ENCODE results near the gene BCL2.

BCL2 gene

DNA sequence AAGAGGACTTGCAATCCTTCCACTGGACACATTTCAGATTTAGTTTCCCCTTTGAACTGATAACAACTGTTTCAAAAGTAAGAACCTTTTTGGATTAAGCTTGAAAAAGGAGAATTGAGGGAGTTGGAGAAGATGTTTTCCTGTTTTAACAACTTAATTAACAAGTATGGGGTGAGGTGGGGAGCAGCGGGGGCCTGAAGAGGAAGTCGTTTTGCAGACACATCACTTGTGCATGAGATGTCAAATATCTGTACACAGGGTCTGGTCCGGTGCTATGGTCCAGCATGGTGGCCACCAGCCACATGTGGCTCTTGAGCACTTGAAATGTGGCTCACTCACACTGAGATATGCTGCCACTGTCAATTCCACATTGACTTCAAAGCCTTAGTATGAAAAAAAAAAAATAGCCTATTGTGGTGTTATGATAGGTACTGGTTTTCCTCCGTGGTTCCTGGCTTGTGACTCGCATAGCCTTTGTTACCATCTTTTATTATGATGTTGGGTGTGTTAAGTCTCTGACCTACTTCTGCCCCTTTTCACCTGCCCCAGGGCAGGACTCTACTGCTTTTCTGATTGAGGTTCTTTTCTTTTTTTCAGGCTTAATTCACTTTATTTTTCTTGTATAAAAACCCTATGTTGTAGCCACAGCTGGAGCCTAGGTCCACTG, 205.5 kb downstream of the BCL2 start:
- DNase-seq (no peak), ATAC-seq (ENCODE audit: insufficient read depth, low read depth) (peak; percentile 61)
- peak overlapping the region; percentile 65 for H3K27ac ChIP-seq (ENCODE audit: low read length)

GRCh38 chr18:63112706-63113105, 206.9 kb downstream of the BCL2 start:
- H3K79me2 ChIP-seq (ENCODE audit: insufficient read depth, low read length) = no peaks in the 10 kb centered on the region
- no peaks in the 10 kb centered on the region for H3K36me3 ChIP-seq (ENCODE audit: insufficient read depth, low read length)
- no peak for ATAC-seq (ENCODE audit: insufficient read depth, low read depth)
- H3K9ac ChIP-seq (ENCODE audit: low read depth, low read length) = no peak overlapping the region
- DNase-seq = no peak
- no peak overlapping the region for H3K4me3 ChIP-seq (ENCODE audit: low read depth in 1 of 2, low read length in 2 of 2)
- H2AFZ ChIP-seq (ENCODE audit: low read depth, low read length) = no peak overlapping the region
- H3K27me3 ChIP-seq (ENCODE audit: insufficient read depth, low read length, poor library complexity) = no peaks in the 10 kb centered on the region
- H3K4me2 ChIP-seq (ENCODE audit: insufficient read depth, low read length) = no peak overlapping the region
- peaks cover 45% of the 10 kb centered on the region for H3K4me1 ChIP-seq (ENCODE audit: insufficient read depth, low read length)
- TF ChIP-seq EZH2 (IDR thresholded peaks at IDR 0.05; ENCODE audit: borderline replicate concordance, low read depth, low read length, severe bottlenecking) = no peak
- TF ChIP-seq CTCF (IDR thresholded peaks at IDR 0.05; ENCODE audit: borderline replicate concordance, extremely low read depth, low read length, poor library complexity, severe bottlenecking) = no peak
- no peaks in the 10 kb centered on the region for H3K9me3 ChIP-seq (ENCODE audit: insufficient read depth, low read length, severe bottlenecking)
- H4K20me1 ChIP-seq (ENCODE audit: insufficient read depth, low read length) = no peaks in the 10 kb centered on the region
- H3K27ac ChIP-seq (ENCODE audit: low read length) = peak overlapping the region; percentile 54

More for the DNA sequence above, 205.5 kb downstream of the BCL2 start:
- H3K4me3 ChIP-seq (ENCODE audit: low read depth in 1 of 2, low read length in 2 of 2) = no peak overlapping the region
- no peak overlapping the region for H3K4me2 ChIP-seq (ENCODE audit: insufficient read depth, low read length)
- H4K20me1 ChIP-seq (ENCODE audit: insufficient read depth, low read length) = no peaks in the 10 kb centered on the region
- TF ChIP-seq CTCF (IDR thresholded peaks at IDR 0.05; ENCODE audit: borderline replicate concordance, extremely low read depth, low read length, poor library complexity, severe bottlenecking) (no peak), EZH2 (IDR thresholded peaks at IDR 0.05; ENCODE audit: borderline replicate concordance, low read depth, low read length, severe bottlenecking) (no peak)
- H3K9ac ChIP-seq (ENCODE audit: low read depth, low read length) = no peak overlapping the region
- H2AFZ ChIP-seq (ENCODE audit: low read depth, low read length) = no peak overlapping the region
- no peaks in the 10 kb centered on the region for H3K36me3 ChIP-seq (ENCODE audit: insufficient read depth, low read length)
- H3K79me2 ChIP-seq (ENCODE audit: insufficient read depth, low read length) = no peaks in the 10 kb centered on the region
- no peaks in the 10 kb centered on the region for H3K9me3 ChIP-seq (ENCODE audit: insufficient read depth, low read length, severe bottlenecking)
- peaks cover 42% of the 10 kb centered on the region for H3K4me1 ChIP-seq (ENCODE audit: insufficient read depth, low read length)
- no peaks in the 10 kb centered on the region for H3K27me3 ChIP-seq (ENCODE audit: insufficient read depth, low read length, poor library complexity)

DNA sequence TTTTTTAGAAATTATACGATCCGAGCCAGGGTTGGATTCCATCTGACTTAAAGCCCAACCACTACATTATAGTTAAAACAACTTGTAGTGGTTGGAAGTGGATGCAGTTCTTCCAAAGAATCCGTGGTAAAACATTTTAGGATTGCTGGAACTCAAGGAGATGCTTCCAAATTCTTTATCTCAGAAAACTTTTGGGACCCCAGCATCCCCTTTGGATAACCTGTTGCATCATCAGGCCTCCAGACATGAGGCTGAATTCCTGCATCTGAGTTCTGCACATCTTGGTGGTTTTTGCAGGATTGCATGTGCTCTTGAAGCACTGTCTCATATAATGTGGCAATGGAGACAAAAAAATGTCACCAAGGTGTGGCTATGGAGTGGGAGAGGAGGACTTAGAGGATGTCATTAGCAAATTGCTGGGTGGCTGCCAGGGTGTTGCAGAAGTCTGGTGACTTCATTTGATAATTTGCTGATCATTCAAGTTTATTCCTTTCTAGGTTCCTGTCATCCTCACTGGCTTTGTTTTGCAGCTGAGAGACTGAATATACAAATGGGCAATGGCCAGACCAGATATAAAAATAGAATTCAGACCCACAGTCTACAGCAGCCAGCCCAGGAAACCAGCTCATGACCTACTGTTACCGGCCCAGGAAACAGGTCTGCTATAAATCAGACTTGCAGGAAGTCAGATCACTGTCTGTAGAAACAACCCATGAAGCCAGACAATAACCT, 207.7 kb downstream of the BCL2 start:
- peak overlapping the region; percentile 54 for H3K27ac ChIP-seq (ENCODE audit: low read length)

More for the DNA sequence above, 207.7 kb downstream of the BCL2 start:
- H3K4me1 ChIP-seq (ENCODE audit: insufficient read depth, low read length) = peaks cover 54% of the 10 kb centered on the region
- H3K36me3 ChIP-seq (ENCODE audit: insufficient read depth, low read length) = no peaks in the 10 kb centered on the region
- ATAC-seq (ENCODE audit: insufficient read depth, low read depth) (peak; percentile 54), DNase-seq (no peak)
- TF ChIP-seq CTCF (IDR thresholded peaks at IDR 0.05; ENCODE audit: borderline replicate concordance, extremely low read depth, low read length, poor library complexity, severe bottlenecking) = no peak
- TF ChIP-seq EZH2 (IDR thresholded peaks at IDR 0.05; ENCODE audit: borderline replicate concordance, low read depth, low read length, severe bottlenecking) = no peak
- no peaks in the 10 kb centered on the region for H3K79me2 ChIP-seq (ENCODE audit: insufficient read depth, low read length)
- no peak overlapping the region for H3K9ac ChIP-seq (ENCODE audit: low read depth, low read length)
- no peaks in the 10 kb centered on the region for H4K20me1 ChIP-seq (ENCODE audit: insufficient read depth, low read length)
- no peaks in the 10 kb centered on the region for H3K9me3 ChIP-seq (ENCODE audit: insufficient read depth, low read length, severe bottlenecking)
- no peaks in the 10 kb centered on the region for H3K27me3 ChIP-seq (ENCODE audit: insufficient read depth, low read length, poor library complexity)
- no peak overlapping the region for H3K4me3 ChIP-seq (ENCODE audit: low read depth in 1 of 2, low read length in 2 of 2)
- no peak overlapping the region for H3K4me2 ChIP-seq (ENCODE audit: insufficient read depth, low read length)
- no peak overlapping the region for H2AFZ ChIP-seq (ENCODE audit: low read depth, low read length)
